Stimulated activated CD4-positive, alpha-beta T cell treated with anti-CD3 and anti-CD28 coated beads, Interleukin-12 subunit alpha, Interleukin-12 subunit beta, amount 100 ng/mL, for 24 hours (primary cell): ENCODE data around the gene KCNH8.

Source experiments
- DNase-seq, 2 experiments: peaks; one replicate each; pipeline ENCODE4 v3.0.0-alpha.2; 2020; ENCODE audit warnings: low read depth in 2 of 2

Gene KCNH8

DNA sequence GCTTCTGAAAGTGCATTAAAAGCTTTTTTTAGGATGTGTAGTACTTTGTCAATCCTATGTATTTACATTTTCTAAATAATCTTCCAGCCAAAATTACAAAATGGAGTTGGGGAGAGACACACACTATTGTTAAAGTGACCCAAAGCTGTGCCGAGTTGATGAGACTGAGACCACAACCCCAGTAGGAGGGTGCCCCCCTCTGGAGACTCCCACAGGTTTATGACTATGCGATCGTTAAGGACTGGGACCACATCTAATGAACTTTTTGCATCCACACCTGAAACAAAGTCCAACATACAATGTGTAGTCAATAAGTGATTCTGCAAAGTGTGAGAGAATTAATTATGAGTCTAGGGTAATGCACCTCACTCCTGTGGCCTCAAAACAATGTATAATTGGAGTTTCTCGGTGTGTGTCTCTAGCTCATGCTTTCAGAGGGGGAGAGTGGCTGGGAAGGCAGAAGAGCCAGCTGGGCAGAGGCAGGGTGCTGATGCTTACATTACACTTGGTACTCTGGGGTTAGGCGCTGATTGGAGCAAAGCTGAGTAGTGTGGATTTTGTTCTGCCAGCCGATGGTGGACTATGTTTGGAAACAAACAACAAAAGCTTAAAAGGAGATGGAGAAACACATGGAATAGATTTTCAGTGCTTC, 102.8 kb downstream of the KCNH8 start:
- DNase-seq = no peak

DNA sequence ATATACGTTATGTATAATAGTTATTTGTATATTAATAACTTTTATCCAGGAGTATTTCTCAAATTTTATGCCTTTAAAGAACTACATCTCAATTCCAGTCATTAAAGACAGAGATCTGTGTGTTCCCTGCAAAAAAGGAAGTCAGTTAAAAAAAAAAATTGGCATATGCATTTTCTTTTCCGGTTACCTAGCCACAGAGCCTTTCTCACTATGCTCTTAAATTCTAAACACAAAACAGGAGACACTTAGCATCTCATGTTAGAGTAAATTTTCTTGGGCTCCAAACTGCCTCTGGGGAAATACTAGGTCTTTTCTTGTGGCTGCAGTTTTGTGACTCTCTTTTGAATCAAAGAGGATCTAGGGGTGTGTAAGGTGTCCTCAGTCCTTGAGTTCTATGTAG, 105.9 kb downstream of the KCNH8 start:
- DNase-seq = no peak

DNA sequence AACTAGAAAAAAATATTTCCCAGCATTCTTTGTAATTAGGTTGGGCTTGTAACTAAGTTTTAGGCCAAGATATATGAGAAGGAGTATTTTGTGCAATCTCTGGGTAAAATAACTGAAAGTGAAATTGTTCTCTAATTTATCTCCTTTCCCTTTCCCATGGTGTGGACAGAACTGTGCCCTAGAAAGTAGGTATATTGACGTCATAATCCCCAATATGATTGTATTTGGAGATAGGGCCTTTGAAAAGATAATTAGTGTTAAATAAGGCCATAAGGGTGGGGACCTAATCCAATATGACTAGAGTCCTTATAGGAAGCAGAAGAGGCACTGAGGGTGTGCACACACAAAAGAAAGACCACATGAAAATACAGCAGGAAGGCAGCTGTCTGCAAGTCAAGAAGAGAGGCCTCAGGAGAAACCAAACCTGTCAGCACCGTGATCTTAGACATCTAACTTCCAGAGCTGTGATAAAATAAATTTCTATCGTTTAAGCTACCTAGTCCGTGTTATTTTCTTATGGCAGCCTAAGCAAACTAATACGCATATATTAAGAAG, 106.6 kb downstream of the KCNH8 start:
- DNase-seq = no peak

DNA sequence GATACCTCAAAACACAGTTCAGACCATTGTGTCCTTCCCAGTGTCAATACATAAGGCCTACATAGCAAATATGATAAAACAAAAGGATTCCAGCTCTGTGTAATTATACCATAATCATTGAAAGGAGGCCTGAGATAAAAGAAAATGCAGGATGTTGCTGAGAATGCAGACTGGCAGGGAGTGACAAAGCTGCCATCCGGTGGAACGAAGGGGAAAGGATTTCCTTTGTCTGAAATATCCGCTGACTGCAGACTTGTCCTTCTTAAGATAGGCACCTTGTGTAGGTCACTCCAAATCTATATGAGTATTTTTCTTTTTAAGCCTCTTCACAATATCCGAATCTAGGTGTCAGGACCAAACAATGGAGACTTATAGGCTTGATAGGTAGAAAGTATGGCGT, 108.0 kb downstream of the KCNH8 start:
- no peak for DNase-seq

DNA sequence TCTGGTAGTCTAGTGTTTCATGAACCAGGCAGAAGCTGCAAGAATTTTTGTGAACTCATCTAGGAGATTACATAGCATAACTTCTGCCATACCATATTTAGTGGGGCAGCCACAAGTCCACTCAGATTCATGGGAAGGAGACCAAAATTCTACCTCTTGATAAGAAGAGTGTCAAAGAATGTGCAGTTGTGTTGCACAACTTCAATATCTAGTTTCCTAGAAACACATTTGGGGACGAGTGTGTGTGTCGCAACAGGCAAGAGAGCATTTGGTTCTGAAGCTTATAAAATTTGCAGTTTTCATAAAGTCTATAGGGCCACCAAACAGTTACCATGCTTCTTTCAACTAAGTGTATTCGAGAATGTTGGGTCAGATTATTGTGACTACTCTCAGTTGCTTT, 115.3 kb downstream of the KCNH8 start:
- DNase-seq = no peak

DNA sequence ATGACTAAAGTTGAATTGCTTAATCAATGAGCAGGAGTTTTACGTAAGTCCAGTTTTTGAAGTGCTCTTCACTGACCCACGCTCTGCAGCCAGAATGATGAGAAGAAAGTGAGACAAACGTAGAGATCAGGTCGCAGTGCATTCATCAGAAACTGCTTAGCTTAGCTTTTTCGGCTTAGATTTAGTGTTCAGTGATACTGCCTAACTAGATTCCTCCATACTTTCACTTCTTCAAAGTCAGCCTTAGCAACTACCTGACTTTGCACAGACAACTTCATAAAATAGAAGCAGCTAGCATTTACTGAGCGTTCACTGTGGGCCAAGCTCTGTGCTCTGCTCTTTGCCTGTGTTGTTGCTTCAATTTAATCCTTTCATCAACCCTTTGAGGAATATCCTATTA, 116.1 kb downstream of the KCNH8 start:
- no peak for DNase-seq

DNA sequence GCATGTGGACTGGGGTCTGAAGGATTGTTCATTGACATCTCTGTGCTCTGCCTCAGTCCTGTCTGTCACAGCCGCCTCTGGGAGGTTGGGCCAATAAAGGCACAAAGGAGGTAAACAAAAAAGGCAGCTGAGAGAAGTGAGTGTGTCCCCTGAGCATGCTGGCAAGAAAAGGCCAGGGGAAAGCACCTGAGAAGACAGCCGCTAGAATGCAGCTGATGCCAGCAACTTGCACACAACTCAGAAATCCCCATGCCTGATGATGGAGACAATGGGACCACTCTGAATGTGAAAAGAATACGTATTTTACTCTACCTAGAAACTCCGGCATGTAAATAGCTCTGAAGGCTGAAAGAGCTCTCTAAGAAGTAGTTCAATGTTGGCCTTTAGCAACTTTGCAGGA, 118.7 kb downstream of the KCNH8 start:
- no peak for DNase-seq

DNA sequence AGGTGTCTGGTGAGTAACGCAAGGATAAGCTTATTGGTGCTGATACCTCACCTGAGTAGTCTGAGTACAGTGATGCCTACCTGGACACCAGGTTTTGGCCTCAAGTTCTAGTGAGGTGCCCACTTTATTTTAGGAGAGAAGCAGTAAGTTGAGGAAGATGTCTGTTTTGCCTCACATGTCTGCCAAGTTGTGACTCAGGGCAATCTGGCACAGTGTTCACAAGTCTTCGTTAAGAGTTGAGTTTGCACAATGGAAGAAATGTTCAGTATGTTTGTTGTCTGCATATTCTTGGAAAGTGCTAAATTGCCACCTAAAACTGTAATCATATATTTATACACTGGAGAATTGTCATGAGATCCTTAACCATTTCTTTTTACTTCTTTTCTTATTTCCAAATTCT, 122.2 kb downstream of the KCNH8 start:
- DNase-seq = no peak

DNA sequence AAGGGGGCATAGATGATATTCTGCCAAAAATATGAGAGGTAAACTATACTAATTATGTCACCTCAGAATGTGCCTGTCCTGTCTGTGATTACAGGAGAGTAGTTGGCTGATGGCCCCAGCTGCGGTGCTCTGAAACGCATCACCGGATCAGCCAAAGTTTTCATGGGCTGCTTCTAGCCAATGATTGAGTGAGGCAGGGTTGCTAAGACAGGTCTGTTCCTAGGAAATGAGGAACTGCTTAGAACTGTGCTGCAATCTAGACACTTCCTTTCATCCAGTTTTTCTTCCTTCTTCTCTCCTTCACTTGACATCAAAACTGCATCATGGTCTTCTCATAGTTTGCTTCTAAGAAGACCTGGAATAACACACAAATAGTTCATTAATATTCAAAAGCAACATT, 124.0 kb downstream of the KCNH8 start:
- DNase-seq = no peak

DNA sequence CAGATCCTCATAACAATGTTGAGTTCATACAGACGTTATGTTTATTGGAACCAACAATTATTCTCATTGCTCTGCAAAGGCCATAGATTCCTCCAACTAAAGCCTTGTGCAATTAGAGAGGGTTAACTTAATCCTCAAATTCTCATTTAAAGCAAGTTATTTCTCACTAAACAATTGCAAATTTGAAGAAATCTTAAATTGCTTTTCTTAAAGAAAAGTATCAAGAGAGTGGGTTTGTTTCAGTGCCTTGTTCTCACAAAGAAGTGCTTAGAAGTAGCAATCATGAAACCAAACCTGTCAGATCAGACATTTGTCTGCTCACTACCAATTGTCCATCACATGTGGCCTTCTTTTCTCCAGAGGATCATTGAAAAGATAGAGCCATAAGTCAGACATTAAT, 124.8 kb downstream of the KCNH8 start:
- no peak for DNase-seq

DNA sequence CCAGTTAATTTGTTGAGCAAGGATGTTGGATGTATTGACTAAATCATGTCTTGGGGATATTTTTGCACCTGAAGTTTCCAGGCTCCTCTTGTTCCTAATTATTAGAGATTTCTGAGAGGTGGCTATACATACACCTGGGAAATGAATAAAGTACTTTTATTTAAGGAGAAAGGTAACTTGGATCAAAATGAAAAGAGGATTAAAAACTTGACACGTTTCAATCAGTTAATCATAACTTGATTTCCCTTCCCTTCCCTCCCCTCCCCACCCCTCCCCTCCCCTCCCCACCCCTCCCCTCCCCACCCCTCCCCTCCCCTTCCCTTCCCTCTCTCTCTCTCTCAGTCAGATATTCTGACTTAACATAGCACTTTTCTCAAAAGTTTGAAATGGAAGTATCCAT, 126.3 kb downstream of the KCNH8 start:
- DNase-seq = no peak

DNA sequence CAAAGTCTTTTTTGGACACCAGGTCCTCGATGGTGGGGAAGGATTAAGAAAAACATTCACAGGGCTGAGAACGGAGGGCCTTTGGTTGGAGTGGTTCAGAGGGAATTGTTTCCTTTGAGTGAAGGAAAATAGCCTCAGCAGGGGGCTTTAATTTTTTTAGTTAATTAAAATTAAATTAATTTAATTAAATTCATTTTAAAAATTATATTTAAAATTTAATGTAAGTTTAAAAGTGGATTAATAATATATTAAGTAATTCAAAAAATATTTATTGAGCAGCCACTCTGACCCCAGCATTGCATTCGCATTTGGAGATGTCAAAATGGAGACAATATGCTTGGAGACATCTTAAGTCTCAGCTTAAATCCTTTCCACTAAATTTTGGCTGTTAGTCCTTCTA, 136.7 kb downstream of the KCNH8 start:
- no peak for DNase-seq

DNA sequence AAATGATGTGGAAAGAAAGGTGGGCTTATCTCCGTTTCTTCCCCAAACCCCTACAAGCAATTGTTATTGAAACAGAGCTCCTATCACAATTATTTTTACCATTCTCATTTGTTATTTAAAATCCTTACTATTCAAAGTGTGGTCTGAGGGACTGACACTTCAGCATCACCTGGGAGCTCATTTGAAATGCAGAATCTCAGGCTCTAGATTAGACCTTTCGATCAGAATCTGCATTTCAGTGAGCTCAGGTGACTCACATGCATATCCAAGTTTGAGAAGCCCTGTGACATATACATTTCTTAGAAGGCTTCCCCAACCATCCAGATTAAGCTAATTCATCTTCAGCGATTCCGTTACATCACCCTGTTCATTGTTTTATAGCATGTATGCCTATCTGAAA, 145.0 kb downstream of the KCNH8 start:
- no peak for DNase-seq

DNA sequence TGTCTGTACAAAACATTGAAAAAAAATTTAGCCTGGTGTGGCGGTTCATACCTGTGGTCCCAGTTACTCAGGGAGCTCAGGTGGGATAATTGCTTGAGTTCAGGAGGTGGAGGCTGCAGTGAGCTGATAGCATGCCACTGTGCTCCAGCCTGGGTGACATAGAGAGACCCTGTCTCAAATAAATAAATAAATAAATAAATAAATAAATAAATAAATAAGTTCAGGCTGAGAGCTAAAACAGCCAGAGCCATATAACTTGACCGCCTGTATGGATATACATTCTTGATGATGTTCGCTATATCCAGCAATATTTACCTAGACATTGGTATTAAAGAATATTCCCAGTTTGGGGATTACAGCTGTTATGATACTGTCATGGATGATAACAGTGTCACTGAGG, 146.9 kb downstream of the KCNH8 start:
- DNase-seq = no peak

DNA sequence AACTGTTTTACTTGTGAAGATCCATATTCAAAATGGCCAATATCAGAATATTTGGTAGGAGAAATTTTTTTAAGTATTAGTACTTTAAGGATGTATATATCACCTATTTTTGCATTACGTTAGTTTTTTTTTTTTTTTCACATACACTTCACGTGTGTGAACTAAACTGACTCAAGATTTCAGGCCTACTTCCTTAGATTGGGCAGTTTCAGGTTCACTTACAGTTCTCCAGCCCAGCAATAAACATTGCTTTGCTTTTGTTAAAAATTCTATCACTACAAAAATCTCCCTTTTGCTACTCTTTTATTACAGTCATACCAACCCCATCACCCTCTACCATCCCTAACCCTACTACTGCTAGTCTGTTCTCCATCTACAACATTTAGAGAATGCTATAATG, 183.6 kb downstream of the KCNH8 start:
- no peak for DNase-seq

DNA sequence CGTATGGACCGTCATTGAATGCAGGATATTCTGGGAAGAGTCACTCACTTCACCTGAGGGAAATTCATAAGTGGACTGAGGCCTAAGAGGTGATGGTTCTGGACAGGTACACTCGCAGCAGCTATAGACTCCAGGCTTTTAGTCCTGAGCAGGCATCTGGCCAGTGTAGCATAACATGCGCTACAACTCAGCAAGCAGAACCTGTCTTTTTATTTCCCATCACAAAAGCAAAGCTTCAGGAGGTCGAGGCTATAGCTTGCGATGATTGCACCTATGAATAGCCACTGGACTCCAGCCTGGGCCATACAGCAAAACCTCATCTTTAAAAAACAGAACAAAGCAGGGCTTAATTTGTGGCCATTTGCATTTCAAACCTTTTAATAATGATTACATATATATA, 185.8 kb downstream of the KCNH8 start:
- no peak for DNase-seq

DNA sequence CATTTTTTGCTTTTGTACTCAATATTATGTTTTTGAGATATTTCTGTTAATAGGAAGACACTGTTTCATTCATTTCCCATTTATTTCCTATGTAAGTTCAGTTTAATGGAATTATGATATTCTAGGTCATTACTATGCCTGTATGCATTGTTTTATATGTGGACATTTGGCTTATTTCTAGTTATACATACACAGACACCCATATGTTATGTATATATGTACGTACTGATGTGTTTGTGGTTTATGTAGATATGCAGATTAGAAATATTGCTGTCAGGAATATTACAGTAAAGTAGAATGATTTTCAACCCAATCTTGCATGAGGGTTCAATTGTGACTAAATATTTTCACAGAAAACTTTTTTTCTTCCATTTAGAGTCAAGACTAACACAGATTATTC, 190.5 kb downstream of the KCNH8 start:
- DNase-seq = no peak

DNA sequence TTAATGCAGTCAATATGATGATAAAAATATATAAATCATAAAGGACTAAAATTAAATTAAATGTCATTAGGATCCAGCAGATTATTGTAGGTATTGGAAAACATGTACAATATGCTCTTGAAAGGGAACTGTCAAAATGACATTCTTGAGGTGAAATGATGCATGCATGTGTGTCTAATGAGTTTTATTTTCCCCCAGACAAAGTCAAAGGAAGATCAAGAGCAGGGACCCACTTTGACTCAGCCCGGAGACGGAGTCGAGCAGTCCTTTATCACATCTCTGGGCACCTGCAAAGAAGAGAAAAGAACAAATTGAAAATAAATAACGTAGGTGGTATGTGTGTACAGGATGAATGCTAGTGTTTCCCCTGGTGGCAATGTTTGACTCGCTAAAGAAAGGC, 194.1 kb downstream of the KCNH8 start:
- no peak for DNase-seq

DNA sequence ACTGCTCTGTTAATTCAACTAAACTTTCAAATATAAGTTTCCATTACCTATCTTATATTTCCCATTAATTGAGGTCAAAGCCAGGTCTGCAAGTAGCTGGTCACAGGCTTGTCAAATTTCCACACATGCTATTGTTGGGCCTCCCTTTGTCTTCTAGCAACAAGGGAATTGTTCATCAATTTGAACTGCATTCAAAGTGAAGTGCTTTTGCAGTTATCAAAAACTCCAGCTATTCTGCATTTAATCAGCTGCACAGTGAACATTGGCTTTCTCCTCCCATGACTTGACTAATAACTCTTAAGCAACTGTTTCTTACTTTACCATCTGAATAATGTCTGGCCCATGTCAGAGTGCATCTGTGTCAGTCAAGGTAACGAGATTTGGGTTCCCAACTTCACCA, 198.4 kb downstream of the KCNH8 start:
- DNase-seq = no peak

DNA sequence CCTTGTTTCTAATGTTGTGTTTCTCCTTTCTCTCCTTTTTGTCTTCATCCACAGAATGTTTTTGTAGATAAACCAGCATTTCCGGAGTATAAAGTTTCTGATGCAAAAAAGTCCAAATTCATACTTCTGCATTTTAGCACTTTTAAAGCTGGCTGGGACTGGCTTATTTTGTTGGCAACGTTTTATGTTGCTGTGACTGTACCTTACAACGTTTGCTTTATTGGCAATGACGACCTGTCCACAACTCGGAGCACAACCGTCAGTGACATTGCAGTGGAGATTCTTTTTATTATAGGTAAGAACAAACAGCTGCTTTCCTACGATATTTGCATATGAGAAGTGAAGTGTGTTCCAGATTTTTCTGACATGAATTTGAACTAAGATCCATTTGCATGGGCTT, 199.4 kb downstream of the KCNH8 start:
- no peak for DNase-seq

DNA sequence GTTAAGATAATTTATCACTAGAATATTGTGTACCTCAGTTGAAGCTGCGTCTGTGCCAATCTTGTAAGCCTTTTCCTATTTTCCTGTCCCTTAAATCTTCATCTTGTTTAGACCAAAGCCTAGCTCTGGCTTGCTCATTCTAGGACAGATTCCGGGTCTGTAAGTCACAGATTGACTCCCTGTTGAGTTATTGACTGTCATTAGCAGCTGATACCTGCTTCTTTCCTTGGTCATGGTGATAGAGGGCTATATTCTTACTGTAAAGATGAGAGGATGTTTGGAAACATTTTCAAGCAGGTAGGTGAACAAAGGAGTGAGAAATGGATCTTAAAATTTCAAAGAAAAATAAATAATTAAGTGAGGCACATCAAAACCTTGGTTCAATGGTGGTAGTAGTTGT, 200.2 kb downstream of the KCNH8 start:
- no peak for DNase-seq

DNA sequence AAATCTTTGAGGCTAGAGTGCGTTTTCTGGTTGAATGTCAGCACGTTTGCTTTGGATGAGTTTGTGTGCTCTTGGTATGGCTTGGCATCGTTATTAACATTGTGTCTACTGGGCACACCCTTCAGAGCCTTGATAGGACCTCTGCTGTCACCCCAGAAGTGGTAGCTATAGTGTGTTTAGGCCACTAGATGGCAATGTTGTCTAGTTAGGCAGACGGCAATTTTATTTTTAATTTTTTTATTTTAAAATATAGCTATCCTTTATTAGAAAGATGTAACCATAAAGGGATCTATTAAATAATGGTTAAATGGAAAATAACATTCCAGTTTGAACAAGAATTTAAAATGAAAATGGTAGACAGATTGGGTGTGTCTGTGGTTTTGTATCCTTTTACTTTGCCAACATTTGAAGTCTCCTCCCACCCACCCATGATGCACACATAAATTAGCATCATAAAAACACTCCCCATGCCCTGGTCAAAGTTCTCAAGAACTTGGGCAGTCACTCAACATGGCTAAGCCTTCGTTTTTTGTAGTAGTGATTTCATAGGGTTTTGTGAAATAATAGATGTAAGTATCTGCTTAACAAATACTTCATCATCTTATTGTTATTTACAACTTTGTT, 200.7 kb downstream of the KCNH8 start:
- DNase-seq = no peak

DNA sequence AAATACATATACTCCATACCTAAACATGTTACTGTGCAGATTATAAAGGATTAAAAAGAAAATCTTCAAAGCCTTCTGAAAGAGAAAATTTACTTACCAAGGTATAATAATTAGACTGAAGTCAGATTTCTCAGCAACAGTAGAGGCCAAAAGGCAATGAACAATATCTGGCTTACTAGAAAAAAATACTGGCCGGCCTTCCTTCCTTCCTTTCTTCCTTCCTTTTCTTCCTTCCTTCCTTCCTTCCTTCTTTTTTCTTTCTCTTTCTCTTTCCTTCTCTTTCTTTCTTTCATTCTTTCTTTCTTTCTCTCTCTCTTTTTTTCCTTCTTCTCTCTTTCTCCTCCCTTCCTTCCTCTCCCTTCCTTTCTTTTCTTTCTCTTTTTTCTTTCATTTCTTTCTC, 209.6 kb downstream of the KCNH8 start:
- DNase-seq = no peak

DNA sequence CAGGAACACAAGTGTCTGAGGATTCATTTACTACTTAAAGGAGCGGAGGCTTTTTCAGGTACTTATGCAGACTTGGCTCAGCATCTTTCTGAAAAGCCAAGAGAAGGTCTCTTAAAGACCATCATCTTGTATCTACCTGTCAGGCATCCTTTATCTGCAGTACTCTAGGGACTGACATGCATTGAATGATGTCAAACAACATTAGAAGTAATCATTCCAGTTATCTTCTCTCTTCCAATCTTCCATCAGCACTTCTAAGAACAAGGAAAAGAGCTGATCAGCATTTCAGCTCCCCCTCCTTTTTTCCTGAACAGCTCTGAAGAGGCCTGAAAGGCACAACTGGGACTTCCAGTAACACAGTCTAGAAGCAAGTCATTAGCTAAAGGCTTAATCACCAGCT, 214.8 kb downstream of the KCNH8 start:
- no peak for DNase-seq
